H1 (cell line): ENCODE data around the gene ING4.

Source experiments
- CHD2 ChIP-seq: IDR thresholded peaks from 2 replicates; pipeline ENCODE4 v1.6.1; 2012; ENCODE audit warnings: low read length, improper control_type of control experiment
- CTCF ChIP-seq, 3 experiments: IDR thresholded peaks; 1 replicate in 2 of 3; 2 replicates in 1 of 3; pipeline versions ENCODE4 v1.5.1 to v1.6.1; 2011; ENCODE audit warnings: low read length in 3 of 3, mild to moderate bottlenecking in 3 of 3, inconsistent platforms in 2 of 3, low read depth in 1 of 3, moderate library complexity in 1 of 3; ENCODE audit not compliant: insufficient read depth in 1 of 3; ENCODE audit errors: control extremely low read depth in 1 of 3
- EZH2 ChIP-seq: fragments of 200-600 bp; sonication (generic); IDR thresholded peaks from 2 replicates; pipeline ENCODE4 v1.7.1; 2012; ENCODE audit warnings: low read depth, mild to moderate bottlenecking, moderate library complexity, low read length, inconsistent platforms; ENCODE audit not compliant: severe bottlenecking
- JUND ChIP-seq: IDR thresholded peaks from 2 replicates; pipeline ENCODE4 v1.6.1; 2011; ENCODE audit warnings: mild to moderate bottlenecking, improper control_type of control experiment, low read length
- NRF1 ChIP-seq: IDR thresholded peaks from 2 replicates; pipeline ENCODE4 v1.6.1; 2011; ENCODE audit warnings: mild to moderate bottlenecking, low read depth, low read length, improper control_type of control experiment
- POLR2AphosphoS5 ChIP-seq: IDR thresholded peaks from 2 replicates; pipeline ENCODE4 v1.6.1; 2011; ENCODE audit warnings: low read depth, low read length
- POU5F1 ChIP-seq: IDR thresholded peaks from 2 replicates; pipeline ENCODE4 v1.6.1; 2011; ENCODE audit warnings: low read depth, mild to moderate bottlenecking, low read length, moderate library complexity
- RFX5 ChIP-seq: IDR thresholded peaks from 2 replicates; pipeline ENCODE4 v1.6.1; 2011; ENCODE audit warnings: low read depth, low read length, improper control_type of control experiment, borderline replicate concordance
- SP1 ChIP-seq: IDR thresholded peaks from 2 replicates; pipeline ENCODE4 v1.6.1; 2011; ENCODE audit warnings: low read depth, low read length
- SRF ChIP-seq: IDR thresholded peaks from 2 replicates; pipeline ENCODE4 v1.6.1; 2011; ENCODE audit warnings: mild to moderate bottlenecking, low read depth, low read length, moderate library complexity
- TEAD4 ChIP-seq: IDR thresholded peaks from 2 replicates; pipeline ENCODE4 v1.6.1; 2012; ENCODE audit warnings: low read depth, low read length, inconsistent platforms, mixed read lengths
- TF ChIP-seq, protein P1 (sequence below): IDR thresholded peaks from 2 replicates; pipeline ENCODE4 v1.6.1; 2012; ENCODE audit warnings: inconsistent platforms

- TF ChIP-seq CTCF (IDR thresholded peaks at IDR 0.05; ENCODE audit: control extremely low read depth in 1 of 3, insufficient read depth in 1 of 3, low read depth in 1 of 3, low read length in 3 of 3) (no peak), POLR2AphosphoS5 (no peak), TEAD4 (no peak), CHD2 (no peak), POU5F1 (no peak), NRF1 (no peak), EZH2 (no peak), JUND (no peak), SP1 (no peak), RFX5 (no peak), SRF (no peak)
- TF ChIP-seq, protein P1, sequence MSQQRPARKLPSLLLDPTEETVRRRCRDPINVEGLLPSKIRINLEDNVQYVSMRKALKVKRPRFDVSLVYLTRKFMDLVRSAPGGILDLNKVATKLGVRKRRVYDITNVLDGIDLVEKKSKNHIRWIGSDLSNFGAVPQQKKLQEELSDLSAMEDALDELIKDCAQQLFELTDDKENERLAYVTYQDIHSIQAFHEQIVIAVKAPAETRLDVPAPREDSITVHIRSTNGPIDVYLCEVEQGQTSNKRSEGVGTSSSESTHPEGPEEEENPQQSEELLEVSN, result no peak
These were observed 58.5 kb downstream of the ING4 start for GRCh38 chr12:6604259-6605029.
